Mucosa of descending colon (tissue), 3 donors: ENCODE results near the gene DLX5. TPM values are rescaled to one million over a fixed set of nuclear protein-coding genes. Genes with fewer than 3 reads are reported as not detected.

ENCODE experiments used
- ATAC-seq: fragments of 200-7000 bp; cut with Tn5 transposase; one replicate; pipeline ENCODE4 v1.9.1; 2020; ENCODE audit warnings: mild to moderate bottlenecking, moderate library complexity
- DNase-seq, 3 donors: peaks; one replicate each; pipeline ENCODE4 v3.0.0-alpha.2; 2020
- H3K36me3 ChIP-seq: fragments of 200-600 bp; one replicate; pipeline ENCODE4 v1.8.0; 2021; ENCODE audit warnings: low read depth, mild to moderate bottlenecking
- H3K4me1 ChIP-seq: fragments of 200-600 bp; one replicate; pipeline ENCODE4 v1.8.0; 2021; ENCODE audit warnings: low read depth, mild to moderate bottlenecking
- H3K4me3 ChIP-seq: fragments of 200-600 bp; one replicate; pipeline ENCODE4 v1.8.0; 2021; ENCODE audit warnings: mild to moderate bottlenecking
- H3K9me3 ChIP-seq: fragments of 200-600 bp; one replicate; pipeline ENCODE4 v1.8.0; 2021; ENCODE audit warnings: mild to moderate bottlenecking
- CTCF ChIP-seq: fragments of 200-600 bp; IDR thresholded peaks from one replicate; pipeline ENCODE4 v1.8.0; 2022; ENCODE audit warnings: antibody characterized with exemption, mild to moderate bottlenecking
- intact Hi-C, 2 donors: fragments of 100-400 bp; cut with DNase I in 1 of 2; cut with micrococcal nuclease in 1 of 2; formaldehyde crosslinking; loops; one replicate each; pipeline versions ENCODE4 v1.11.0 to v1.11.1; 2022; cut with DNase I, micrococcal nuclease
- total RNA-seq, 3 donors: library from RNA; stranded (reverse); fragmentation: NEBNext Ultra II Directional in 2 of 3; extraction: Animal tissue kit (Norgen Biotek cat#: 25700) in 2 of 3; gene quantifications; one replicate each; pipeline versions ENCODE4 v1.2.1 to v1.2.4, GENCODE V29; 2021 to 2023
- donor health status: DM: no; HTN: no; CAD: no; lungs with moderate emphysema.
- donor health status: DM: no; HTN: no; CAD: no.
- donor health status: DM: no; HTN: yes; CAD: no.

The DLX5 gene
- total RNA-seq, 3 donors from 2014 or later: 0.89 TPM; not detected in 2

GRCh38 chr7:97015756-97016380 lies 8.8 kb downstream of the DLX5 start:
- no peak overlapping the region for H3K4me3 ChIP-seq
- no peak for TF ChIP-seq CTCF
- intact Hi-C loops: no loop called here
- DNase-seq (no peak), ATAC-seq (peak; percentile 50)
- no peaks in the 10 kb centered on the region for H3K36me3 ChIP-seq
- no peaks in the 10 kb centered on the region for H3K9me3 ChIP-seq
- no peaks in the 10 kb centered on the region for H3K4me1 ChIP-seq

- Histone ChIP-seq H3K9me3 (no peaks in the 10 kb centered on the region), H3K4me1 (no peaks in the 10 kb centered on the region), H3K4me3 (no peak overlapping the region), H3K36me3 (no peaks in the 10 kb centered on the region)
- no peak for DNase-seq
- TF ChIP-seq CTCF: no peak
- no peak for ATAC-seq
- intact Hi-C loops: no loop called here
These were observed 9.4 kb downstream of the DLX5 start for GRCh38 chr7:97015279-97015678.

- ATAC-seq (no peak), DNase-seq (no peak)
- H3K36me3 ChIP-seq: no peaks in the 10 kb centered on the region
- H3K4me1 ChIP-seq: no peaks in the 10 kb centered on the region
- TF ChIP-seq CTCF: no peak
- intact Hi-C loops: no loop called here
- H3K9me3 ChIP-seq: no peaks in the 10 kb centered on the region
- no peak overlapping the region for H3K4me3 ChIP-seq
These were observed 10.4 kb downstream of the DLX5 start for GRCh38 chr7:97014145-97014750.

- DNase-seq: no peak
- Histone ChIP-seq H3K9me3 (no peaks in the 10 kb centered on the region), H3K4me3 (no peak overlapping the region), H3K36me3 (no peaks in the 10 kb centered on the region), H3K4me1 (no peaks in the 10 kb centered on the region)
- intact Hi-C loops: no loop called here
- ATAC-seq: no peak
- TF ChIP-seq CTCF: no peak
These were observed 10.8 kb downstream of the DLX5 start for GRCh38 chr7:97013845-97014134.

GRCh38 chr7:97013134-97013844 lies 11.3 kb downstream of the DLX5 start:
- intact Hi-C loops: no loop called here
- TF ChIP-seq CTCF: no peak
- Histone ChIP-seq H3K4me1 (no peaks in the 10 kb centered on the region), H3K9me3 (no peaks in the 10 kb centered on the region), H3K36me3 (no peaks in the 10 kb centered on the region), H3K4me3 (no peak overlapping the region)
- no peak for ATAC-seq
- no peak for DNase-seq
